GM12878 (cell line): Measurements from ENCODE around the gene OPCML. TPM values are rescaled to one million over a fixed set of nuclear protein-coding genes. Genes with fewer than 3 reads are reported as not detected.

Experiments
- ATAC-seq: fragments of 200-7000 bp; cut with Tn5 transposase; 3 replicates; pipeline ENCODE4 v1.9.1; 2020; ENCODE audit warnings: mild to moderate bottlenecking, moderate library complexity
- BruUV-seq: library from RNA; stranded (reverse); fragments of 400-500 nt; replicated peaks from 2 replicates; lab custom pipeline; 2021; lab: Mats Ljungman, UMichigan
- CTCF ChIA-PET: fragments of 300-600 bp; sonication (Branson Sonifier 250); formaldehyde crosslinking; extraction: SDS; loops from one replicate; lab custom pipeline; 2021; ENCODE audit warnings: inconsistent platforms; lab: Yijun Ruan, JAX
- POLR2A ChIA-PET: fragments of 350-600 bp; formaldehyde crosslinking; extraction: SDS; loops from one replicate; lab custom pipeline; 2021; ENCODE audit warnings: inconsistent platforms; lab: Charles Lee
- RAD21 ChIA-PET: fragments of 300-600 bp; sonication (Branson Sonifier 250); formaldehyde crosslinking; loops from one replicate; lab custom pipeline; 2023; ENCODE audit warnings: antibody characterized with exemption; ENCODE audit not compliant: unreplicated experiment; lab: Charles Lee
- SMC1A ChIA-PET: fragments of 300-600 bp; sonication (Branson Sonifier 250); formaldehyde crosslinking; loops from one replicate; lab custom pipeline; 2023; ENCODE audit not compliant: unreplicated experiment, uncharacterized antibody; lab: Charles Lee
- DNase-seq: peaks from one replicate; pipeline ENCODE4 v3.0.0-alpha.2; 2011; ENCODE audit warnings: low read depth, low spot score
- FAIRE-seq: peaks from 3 replicates; lab custom pipeline; 2011; peaks lifted over from hg19 to GRCh38; lab: Jason Lieb, UNC
- H2AFZ ChIP-seq: 2 replicates; pipeline ENCODE4 v1.6.0; 2011; ENCODE audit warnings: low read depth, low read length, control low read depth; ENCODE audit not compliant: control insufficient read depth
- H3K27ac ChIP-seq: 2 replicates; pipeline ENCODE4 v1.5.1; 2011; ENCODE audit warnings: control low read depth; ENCODE audit not compliant: control insufficient read depth, insufficient read depth
- H3K27me3 ChIP-seq, 2 experiments: replicated peaks in 1 of 2; 2 replicates each; pipeline versions ENCODE4 v1.6.0 to v1.6.1; 2011; ENCODE audit warnings: low read length in 1 of 2; ENCODE audit not compliant: control insufficient read depth in 2 of 2, insufficient read depth in 2 of 2
- H3K36me3 ChIP-seq, 2 experiments: 2 replicates each; pipeline ENCODE4 v1.5.1; 2011; ENCODE audit warnings: low read length in 1 of 2; ENCODE audit not compliant: control insufficient read depth in 2 of 2, insufficient read depth in 2 of 2
- H3K4me1 ChIP-seq: 2 replicates; pipeline ENCODE4 v1.6.1; 2011; ENCODE audit warnings: mild to moderate bottlenecking, low read length, moderate library complexity, mixed read lengths; ENCODE audit not compliant: control insufficient read depth, insufficient read depth
- H3K4me2 ChIP-seq: 2 replicates; pipeline ENCODE4 v1.6.0; 2011; ENCODE audit warnings: control low read depth; ENCODE audit not compliant: control insufficient read depth, insufficient read depth
- H3K4me3 ChIP-seq: fragments of 200-600 bp; sonication (generic); 2 replicates; pipeline ENCODE4 v1.5.1; 2016
- H3K79me2 ChIP-seq: 2 replicates; pipeline ENCODE4 v1.6.0; 2011; ENCODE audit warnings: low read length; ENCODE audit not compliant: control insufficient read depth, insufficient read depth
- H3K9ac ChIP-seq: 2 replicates; pipeline ENCODE4 v1.8.0; 2011; ENCODE audit warnings: low read length, control low read depth, mixed read lengths; ENCODE audit not compliant: control insufficient read depth, insufficient read depth
- H3K9me3 ChIP-seq: replicated peaks from 3 replicates; pipeline ENCODE4 v1.5.1; 2011; ENCODE audit warnings: mild to moderate bottlenecking, low read length; ENCODE audit not compliant: control insufficient read depth, insufficient read depth
- H4K20me1 ChIP-seq: 2 replicates; pipeline ENCODE4 v1.6.0; 2011; ENCODE audit not compliant: control insufficient read depth, insufficient read depth
- E2F4 ChIP-seq: IDR thresholded peaks from 2 replicates; pipeline ENCODE4 v1.6.1; 2012; ENCODE audit warnings: low read depth, low read length, improper control_type of control experiment
- KAT2A ChIP-seq: conservative IDR thresholded peaks from 2 replicates; pipeline ENCODE4 v1.6.1; 2011; ENCODE audit warnings: low read depth, low read length; ENCODE audit not compliant: control insufficient read depth
- MTA3 ChIP-seq: IDR thresholded peaks from 2 replicates; pipeline ENCODE4 v1.6.1; 2012; ENCODE audit warnings: low read length, inconsistent platforms, borderline replicate concordance
- MXI1 ChIP-seq: fragments of 150-350 bp; IDR thresholded peaks from 2 replicates; pipeline ENCODE4 v1.6.1; 2011; ENCODE audit warnings: low read depth, mild to moderate bottlenecking, inconsistent platforms, low read length, improper control_type of control experiment
- NBN ChIP-seq: fragments of 450-650 bp; IDR thresholded peaks from 2 replicates; pipeline ENCODE4 v1.6.1; 2016
- RB1 ChIP-seq: fragments of 450-650 bp; formaldehyde crosslinking; IDR thresholded peaks from 2 replicates; pipeline ENCODE4 v1.6.1; 2017; ENCODE audit warnings: mild to moderate bottlenecking, borderline replicate concordance
- TAF1 ChIP-seq: IDR thresholded peaks from 2 replicates; pipeline ENCODE4 v1.6.1; 2011; ENCODE audit warnings: mild to moderate bottlenecking, low read depth, low read length, borderline replicate concordance
- YY1 ChIP-seq: IDR thresholded peaks from 2 replicates; pipeline ENCODE4 v1.6.1; 2011; ENCODE audit warnings: low read depth, mild to moderate bottlenecking, low read length
- whole genome bisulfite sequencing: methylation state at CpG from one replicate; pipeline ENCODE4 v1.1.6; 2016; ENCODE audit warnings: low lambda C conversion rate; ENCODE audit not compliant: insufficient replicate concordance, insufficient coverage; ENCODE audit errors: missing lambda C conversion rate; 5-methylcytosine and 5-hydroxymethylcytosine counted together
- in situ Hi-C: fragments of 300-500 bp; cut with MboI; formaldehyde crosslinking; loops from 9 replicates; pipeline ENCODE4 v1.14.3; 2018; ENCODE audit warnings: mixed read lengths
- intact Hi-C: fragments of 100-400 bp; cut with micrococcal nuclease; formaldehyde crosslinking; loops from one replicate; pipeline ENCODE4 v1.14.2; 2022; ENCODE audit not compliant: unreplicated experiment
- polyA plus RNA-seq, 11 experiments: library from polyadenylated mRNA; depleted of rRNA in 4 of 11; unstranded in 6 of 11; stranded (reverse) in 5 of 11; fragments of >200 nt; fragmentation: Nextera tagmentation in 4 of 11; fragmentation: Illumina TruSeq in 1 of 11; extraction: Ambion mirVana in 4 of 11; extraction: Trizol in 1 of 11; gene quantifications; 1 replicate in 1 of 11; 2 replicates in 10 of 11; pipeline versions ENCODE4 v1.2.1 to v1.2.3, GENCODE V29; 2011 to 2016; ENCODE audit warnings: inconsistent platforms in 2 of 11, missing spikeins in 2 of 11, low read depth in 1 of 11
- total RNA-seq, 4 experiments: library from RNA; depleted of rRNA in 3 of 4; stranded (reverse); fragments of >200 nt in 3 of 4; fragmentation: Illumina TruSeq in 1 of 4; extraction: Trizol in 1 of 4; gene quantifications; 2 replicates each; pipeline versions ENCODE4 v1.2.1 to v1.2.3, GENCODE V29; 2013 to 2021
- TF ChIP-seq, protein P1 (sequence below): fragments of 450-650 bp; conservative IDR thresholded peaks from 2 replicates; pipeline ENCODE4 v1.6.1; 2017; ENCODE audit warnings: mild to moderate bottlenecking, moderate library complexity

Gene OPCML
- total and polyA plus RNA-seq, 10 of the 15 experiments (the other 5 are each of a cell fraction or from before 2014, with no cell fraction given), result 0.84 TPM; not detected in 9

- intact Hi-C loops (loop anchor here (5.0 kb wide), 1 partner anchor 147 kb away; no protein-coding TSS in a partner anchor), in situ Hi-C loops (no loop called here)
- no peak overlapping the region for H3K4me3 ChIP-seq
- no TSS peak for BruUV-seq
- H2AFZ ChIP-seq, result no peak overlapping the region
- no peak for DNase-seq
- ChIA-PET SMC1A (no interaction called here), RAD21 (no interaction called here), POLR2A (no interaction called here), CTCF (no interaction called here)
- no peak overlapping the region for H3K4me2 ChIP-seq
- no peak for FAIRE-seq
- ATAC-seq, result no peak
- peaks cover 13% of the 10 kb centered on the region for H3K4me1 ChIP-seq
- no peaks in the 10 kb centered on the region for H3K27me3 ChIP-seq
- no peaks in the 10 kb centered on the region for H3K79me2 ChIP-seq
- 34% methylated on average over 6 of the region's 6 CpGs for WGBS
- no peaks in the 10 kb centered on the region for H4K20me1 ChIP-seq
- TF ChIP-seq E2F4, result no peak
- TF ChIP-seq MXI1, result no peak
- TF ChIP-seq RB1, result no peak
- TF ChIP-seq NBN, result no peak
- no peak for TF ChIP-seq TAF1
- TF ChIP-seq KAT2A, result no peak
- no peak for TF ChIP-seq MTA3
- no peak for TF ChIP-seq YY1
- TF ChIP-seq, protein P1, sequence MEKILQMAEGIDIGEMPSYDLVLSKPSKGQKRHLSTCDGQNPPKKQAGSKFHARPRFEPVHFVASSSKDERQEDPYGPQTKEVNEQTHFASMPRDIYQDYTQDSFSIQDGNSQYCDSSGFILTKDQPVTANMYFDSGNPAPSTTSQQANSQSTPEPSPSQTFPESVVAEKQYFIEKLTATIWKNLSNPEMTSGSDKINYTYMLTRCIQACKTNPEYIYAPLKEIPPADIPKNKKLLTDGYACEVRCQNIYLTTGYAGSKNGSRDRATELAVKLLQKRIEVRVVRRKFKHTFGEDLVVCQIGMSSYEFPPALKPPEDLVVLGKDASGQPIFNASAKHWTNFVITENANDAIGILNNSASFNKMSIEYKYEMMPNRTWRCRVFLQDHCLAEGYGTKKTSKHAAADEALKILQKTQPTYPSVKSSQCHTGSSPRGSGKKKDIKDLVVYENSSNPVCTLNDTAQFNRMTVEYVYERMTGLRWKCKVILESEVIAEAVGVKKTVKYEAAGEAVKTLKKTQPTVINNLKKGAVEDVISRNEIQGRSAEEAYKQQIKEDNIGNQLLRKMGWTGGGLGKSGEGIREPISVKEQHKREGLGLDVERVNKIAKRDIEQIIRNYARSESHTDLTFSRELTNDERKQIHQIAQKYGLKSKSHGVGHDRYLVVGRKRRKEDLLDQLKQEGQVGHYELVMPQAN, result no peak
- no peak overlapping the region; the same call in 1 of the 2 replicates for H3K27ac ChIP-seq
- H3K36me3 ChIP-seq, result no peaks in the 10 kb centered on the region
- H3K9me3 ChIP-seq, result no peaks in the 10 kb centered on the region; the same call in 2 of the 3 replicates
- H3K9ac ChIP-seq, result no peak overlapping the region
Measured at GRCh38 chr11:133414506-133414905, 117.8 kb downstream of the OPCML start.
